PC-9 (cell line): Measurements from ENCODE around the gene RPL32. TPM values are rescaled to one million over a fixed set of nuclear protein-coding genes. Genes with fewer than 3 reads are reported as not detected.

ENCODE experiments used
- BruUV-seq: library from RNA; stranded (reverse); fragments of 400-500 nt; replicated peaks from 2 replicates; lab custom pipeline; 2021; lab: Mats Ljungman, UMichigan
- CTCF ChIA-PET: fragments of 300-600 bp; sonication (Branson Sonifier 250); formaldehyde crosslinking; loops from one replicate; lab custom pipeline; 2022; ENCODE audit warnings: antibody characterized with exemption; lab: Charles Lee
- POLR2A ChIA-PET: fragments of 300-600 bp; sonication (Branson Sonifier 250); formaldehyde crosslinking; loops from one replicate; lab custom pipeline; 2022; ENCODE audit warnings: antibody characterized with exemption; ENCODE audit not compliant: unreplicated experiment; lab: Charles Lee
- DNase-seq, 2 experiments: peaks; one replicate each; pipeline versions ENCODE4 v3.0.0 to v3.0.0-alpha.2; 2015 to 2022; ENCODE audit warnings: mixed read lengths in 1 of 2
- H2AFZ ChIP-seq: fragments of 200-600 bp; sonication (generic); 2 replicates; pipeline ENCODE4 v1.8.1; 2017; ENCODE audit warnings: antibody characterized with exemption
- H3F3A ChIP-seq: fragments of 200-600 bp; sonication (generic); 2 replicates; pipeline ENCODE4 v1.8.1; 2017; ENCODE audit warnings: antibody characterized with exemption, mild to moderate bottlenecking, low read depth; ENCODE audit not compliant: insufficient read depth
- H3K27ac ChIP-seq: fragments of 200-600 bp; sonication (generic); 2 replicates; pipeline ENCODE4 v1.6.1; 2016; ENCODE audit warnings: mixed run types
- H3K27me3 ChIP-seq: fragments of 200-600 bp; sonication (generic); 2 replicates; pipeline ENCODE4 v1.6.1; 2016; ENCODE audit warnings: low read depth, mixed run types; ENCODE audit not compliant: insufficient read depth
- H3K36me3 ChIP-seq: fragments of 200-600 bp; sonication (generic); 2 replicates; pipeline ENCODE4 v1.6.1; 2016; ENCODE audit warnings: low read depth, mixed run types
- H3K4me1 ChIP-seq: fragments of 200-600 bp; sonication (generic); replicated peaks from 2 replicates; pipeline ENCODE4 v1.6.1; 2016; ENCODE audit warnings: mixed run types; ENCODE audit not compliant: insufficient read depth
- H3K4me2 ChIP-seq: fragments of 200-600 bp; sonication (generic); 2 replicates; pipeline ENCODE4 v1.6.1; 2017; ENCODE audit warnings: mixed run types
- H3K4me3 ChIP-seq: fragments of 200-600 bp; sonication (generic); 2 replicates; pipeline ENCODE4 v1.6.1; 2016; ENCODE audit warnings: mixed run types
- H3K79me2 ChIP-seq: fragments of 200-600 bp; sonication (generic); 2 replicates; pipeline ENCODE4 v1.6.1; 2017; ENCODE audit warnings: low read depth, mixed run types
- H3K9me2 ChIP-seq: fragments of 200-600 bp; sonication (generic); 2 replicates; pipeline ENCODE4 v1.8.1; 2017; ENCODE audit warnings: mild to moderate bottlenecking; ENCODE audit not compliant: insufficient read depth
- H3K9me3 ChIP-seq: fragments of 200-600 bp; sonication (generic); 2 replicates; pipeline ENCODE4 v1.8.1; 2016; ENCODE audit warnings: low read depth; ENCODE audit not compliant: insufficient read depth
- H4K20me1 ChIP-seq: fragments of 200-600 bp; sonication (generic); 2 replicates; pipeline ENCODE4 v1.8.1; 2017; ENCODE audit not compliant: insufficient read depth
- EZH2 ChIP-seq: fragments of 200-600 bp; sonication (generic); IDR thresholded peaks from 2 replicates; pipeline ENCODE4 v1.8.0; 2017; ENCODE audit warnings: antibody characterized with exemption, low read depth
- intact Hi-C: fragments of 100-400 bp; cut with micrococcal nuclease; formaldehyde crosslinking; loops from one replicate; pipeline ENCODE4 v1.10.0; 2022; ENCODE audit not compliant: unreplicated experiment
- total RNA-seq: library from RNA; stranded (reverse); gene quantifications from 2 replicates; pipeline ENCODE4 v1.2.3, GENCODE V29; 2021
- TF ChIP-seq, protein P1 (sequence below): fragments of 200-600 bp; sonication (generic); conservative IDR thresholded peaks from 2 replicates; pipeline ENCODE4 v1.6.1; 2017; ENCODE audit warnings: mixed run types, antibody characterized with exemption, mild to moderate bottlenecking, moderate library complexity

The RPL32 gene
- total RNA-seq, 1 experiment from 2014 or later: 1,662 TPM

DNA sequence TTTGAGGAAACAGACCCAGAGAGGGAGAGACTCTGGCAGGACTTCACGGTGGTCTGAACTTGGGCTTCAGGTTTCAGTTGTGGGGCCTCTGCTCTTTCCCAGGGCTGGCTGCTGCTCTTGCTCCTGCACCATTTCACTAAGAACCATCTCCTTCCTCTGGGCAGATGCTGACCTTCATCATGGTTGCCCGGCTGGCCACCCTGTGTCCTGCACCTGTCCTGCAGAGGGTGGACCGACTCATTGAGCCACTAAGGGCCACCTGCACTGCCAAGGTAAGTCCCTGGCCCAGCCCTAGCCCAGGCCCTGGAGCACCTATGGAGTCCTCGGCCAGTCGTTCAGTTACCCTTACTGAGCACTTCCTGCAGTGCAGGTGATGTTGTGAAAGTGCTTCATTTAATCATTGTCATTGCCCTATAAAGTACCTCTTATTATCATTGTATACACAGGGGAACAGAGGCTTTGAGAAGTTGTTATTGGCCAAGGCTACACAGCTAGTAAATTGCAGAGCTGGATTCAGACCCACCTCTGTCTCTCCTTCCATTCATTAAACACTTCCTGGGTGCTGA lies 10.0 kb downstream of the RPL32 start:
- peaks cover 30% of the 10 kb centered on the region for H3K36me3 ChIP-seq
- no peak for DNase-seq
- intact Hi-C loops: no loop called here
- H3K27ac ChIP-seq: no peak overlapping the region
- H3K4me1 ChIP-seq: peaks cover 9% of the 10 kb centered on the region
- H2AFZ ChIP-seq: no peak overlapping the region
- ChIA-PET POLR2A (interaction anchor here (0.7 kb wide), 1 partner anchor 73 kb away, joined by 4 read pairs; no protein-coding TSS in a partner anchor), CTCF (interaction anchor here (1.1 kb wide), 1 partner anchor 9 kb away, joined by 5 read pairs; no protein-coding TSS in a partner anchor)
- no peak for TF ChIP-seq EZH2
- TF ChIP-seq, protein P1, sequence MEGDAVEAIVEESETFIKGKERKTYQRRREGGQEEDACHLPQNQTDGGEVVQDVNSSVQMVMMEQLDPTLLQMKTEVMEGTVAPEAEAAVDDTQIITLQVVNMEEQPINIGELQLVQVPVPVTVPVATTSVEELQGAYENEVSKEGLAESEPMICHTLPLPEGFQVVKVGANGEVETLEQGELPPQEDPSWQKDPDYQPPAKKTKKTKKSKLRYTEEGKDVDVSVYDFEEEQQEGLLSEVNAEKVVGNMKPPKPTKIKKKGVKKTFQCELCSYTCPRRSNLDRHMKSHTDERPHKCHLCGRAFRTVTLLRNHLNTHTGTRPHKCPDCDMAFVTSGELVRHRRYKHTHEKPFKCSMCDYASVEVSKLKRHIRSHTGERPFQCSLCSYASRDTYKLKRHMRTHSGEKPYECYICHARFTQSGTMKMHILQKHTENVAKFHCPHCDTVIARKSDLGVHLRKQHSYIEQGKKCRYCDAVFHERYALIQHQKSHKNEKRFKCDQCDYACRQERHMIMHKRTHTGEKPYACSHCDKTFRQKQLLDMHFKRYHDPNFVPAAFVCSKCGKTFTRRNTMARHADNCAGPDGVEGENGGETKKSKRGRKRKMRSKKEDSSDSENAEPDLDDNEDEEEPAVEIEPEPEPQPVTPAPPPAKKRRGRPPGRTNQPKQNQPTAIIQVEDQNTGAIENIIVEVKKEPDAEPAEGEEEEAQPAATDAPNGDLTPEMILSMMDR: no peak
- no peaks in the 10 kb centered on the region for H3K9me3 ChIP-seq
- H3K79me2 ChIP-seq: peaks cover 10% of the 10 kb centered on the region
- no peak overlapping the region for H3K4me3 ChIP-seq
- no peaks in the 10 kb centered on the region for H3K27me3 ChIP-seq
- H4K20me1 ChIP-seq: peaks cover 40% of the 10 kb centered on the region
- H3F3A ChIP-seq: peaks cover 76% of the 10 kb centered on the region
- H3K9me2 ChIP-seq: no peaks in the 10 kb centered on the region
- no TSS peak for BruUV-seq
- H3K4me2 ChIP-seq: no peak overlapping the region

DNA sequence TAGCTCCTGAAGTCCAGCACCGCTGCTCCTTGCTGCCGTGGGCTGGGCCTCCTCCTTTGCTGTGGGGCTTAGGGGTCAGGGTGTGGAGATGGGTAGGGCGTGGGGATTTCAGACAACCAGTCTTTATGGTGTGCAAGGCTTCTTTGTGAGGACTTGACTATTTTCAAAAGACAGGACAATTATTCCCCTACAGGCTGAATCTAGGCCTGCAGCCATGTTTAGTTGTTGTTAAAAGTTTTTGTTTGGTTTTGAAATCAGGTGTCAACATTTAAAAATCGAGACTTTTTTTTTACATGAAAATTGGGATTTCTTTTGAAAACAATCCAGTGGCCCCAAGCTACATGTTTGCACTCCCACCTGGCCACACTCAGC lies 10.6 kb downstream of the RPL32 start:
- Histone ChIP-seq H3K36me3 (peaks cover 24% of the 10 kb centered on the region), H3K4me2 (no peak overlapping the region), H3K9me3 (no peaks in the 10 kb centered on the region), H3K27ac (no peak overlapping the region), H3K27me3 (no peaks in the 10 kb centered on the region), H4K20me1 (peaks cover 34% of the 10 kb centered on the region), H3K79me2 (peaks cover 4% of the 10 kb centered on the region), H3F3A (peaks cover 70% of the 10 kb centered on the region), H3K9me2 (no peaks in the 10 kb centered on the region), H2AFZ (no peak overlapping the region), H3K4me3 (no peak overlapping the region), H3K4me1 (peaks cover 9% of the 10 kb centered on the region)
- intact Hi-C loops: no loop called here
- ChIA-PET CTCF (interaction anchor here (1.1 kb wide), 1 partner anchor 8 kb away, joined by 5 read pairs; no protein-coding TSS in a partner anchor), POLR2A (interaction anchor here (0.7 kb wide), 1 partner anchor 72 kb away, joined by 4 read pairs; no protein-coding TSS in a partner anchor)
- TF ChIP-seq, protein P1: peak; percentile 48; the same call in 1 of the 2 replicates
- no peak for TF ChIP-seq EZH2
- no peak for DNase-seq
- no TSS peak for BruUV-seq

DNA sequence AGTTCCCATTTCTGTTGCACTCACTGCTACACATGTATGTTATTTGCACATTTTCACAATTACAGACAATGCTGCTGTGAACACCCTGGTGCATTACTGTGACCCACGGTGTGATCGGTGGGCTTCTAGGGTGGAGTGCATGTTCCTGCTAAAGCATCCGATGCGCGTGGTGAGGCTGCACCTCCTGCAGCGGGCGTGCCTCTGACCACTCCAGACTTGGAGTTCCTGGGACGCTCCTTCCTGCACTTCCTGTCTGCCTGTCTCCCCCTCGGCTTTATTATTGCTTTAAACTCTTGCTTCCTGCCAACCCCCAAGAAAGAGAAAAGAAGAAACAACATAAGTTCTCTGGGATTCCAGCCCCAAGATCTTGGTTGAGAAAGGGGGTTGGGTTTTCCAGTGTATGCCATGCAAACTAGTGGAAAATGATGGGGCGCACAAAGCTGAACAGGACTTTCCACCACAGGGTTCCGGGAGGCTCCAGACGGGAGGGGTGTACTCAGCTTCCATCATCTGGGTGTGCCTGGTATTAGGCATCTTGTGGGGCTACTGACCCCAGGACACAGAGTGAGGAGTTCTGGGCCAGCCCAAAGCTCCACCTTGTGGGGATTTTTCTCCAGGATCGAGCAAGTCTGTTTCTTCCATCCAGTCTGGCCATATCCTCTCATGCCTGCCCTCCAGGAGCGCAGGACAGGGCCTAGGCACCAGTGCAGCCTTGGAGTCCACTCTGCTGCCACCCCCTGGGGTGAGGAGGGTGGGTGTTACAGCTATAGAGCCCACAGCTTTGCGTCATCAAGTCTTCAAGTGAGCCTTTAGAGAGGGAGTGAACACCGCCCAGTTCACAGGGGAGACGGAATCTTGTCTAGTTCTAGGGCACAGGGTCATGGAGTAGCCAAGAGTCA lies 11.2 kb downstream of the RPL32 start:
- Histone ChIP-seq H3F3A (peaks cover 64% of the 10 kb centered on the region), H3K9me2 (no peaks in the 10 kb centered on the region), H2AFZ (no peak overlapping the region), H3K79me2 (no peaks in the 10 kb centered on the region), H3K27me3 (no peaks in the 10 kb centered on the region), H3K4me1 (peaks cover 9% of the 10 kb centered on the region), H3K36me3 (peaks cover 18% of the 10 kb centered on the region; the same call in 1 of the 2 replicates), H3K9me3 (no peaks in the 10 kb centered on the region), H3K27ac (no peak overlapping the region), H4K20me1 (peaks cover 27% of the 10 kb centered on the region), H3K4me2 (no peak overlapping the region), H3K4me3 (no peak overlapping the region)
- intact Hi-C loops: no loop called here
- no peak for DNase-seq
- TF ChIP-seq EZH2: no peak
- TF ChIP-seq, protein P1: peak; percentile 54; the same call in 1 of the 2 replicates
- no TSS peak for BruUV-seq
- ChIA-PET CTCF (interaction anchor here (1.1 kb wide), 1 partner anchor 7 kb away, joined by 5 read pairs; no protein-coding TSS in a partner anchor), POLR2A (interaction anchor here (0.6 to 0.7 kb wide), 2 partner anchors 72 to 119 kb away, joined by 4 read pairs; no protein-coding TSS in a partner anchor)
